Activated CD8-positive, alpha-beta memory T cell treated with anti-CD3 and anti-CD28 coated beads, Interleukin-2, amount 10 ng/mL, durations not matched to agents 7 days and 5 days (primary cell): ENCODE measurements around the gene FBXO31. TPM values are rescaled to one million over a fixed set of nuclear protein-coding genes. Genes with fewer than 3 reads are reported as not detected.
"Not testable (repeated sequence)": the region's sequence is repeated elsewhere in the genome, so short reads cannot be mapped to it uniquely, and the experiment has no call there.

ENCODE experiments used
- ATAC-seq: fragments of 150-1000 bp; cut with Tn5 transposase; one replicate; pipeline ENCODE4 v1.10.0; 2021; ENCODE audit warnings: moderate library complexity
- CTCF ChIA-PET: fragments of 350-600 bp; sonication (Branson Sonifier 250); formaldehyde crosslinking; loops from one replicate; lab custom pipeline; 2021; ENCODE audit warnings: antibody characterized with exemption; lab: Charles Lee
- DNase-seq: peaks from one replicate; pipeline ENCODE4 v3.0.0-alpha.2; 2020
- H3K27ac Mint-ChIP-seq: one replicate; pipeline ENCODE4 v1.8.0; 2021; ENCODE audit warnings: mild to moderate bottlenecking, mixed read lengths
- H3K27me3 Mint-ChIP-seq: one replicate; pipeline ENCODE4 v1.8.0; 2021; ENCODE audit warnings: mixed read lengths
- H3K36me3 Mint-ChIP-seq: one replicate; pipeline ENCODE4 v1.8.0; 2021; ENCODE audit warnings: mild to moderate bottlenecking, mixed read lengths
- H3K4me1 Mint-ChIP-seq: one replicate; pipeline ENCODE4 v1.8.0; 2021; ENCODE audit warnings: mixed read lengths
- H3K4me3 Mint-ChIP-seq: one replicate; pipeline ENCODE4 v1.8.0; 2021; ENCODE audit warnings: mild to moderate bottlenecking, moderate library complexity, mixed read lengths
- H3K9me3 Mint-ChIP-seq: one replicate; pipeline ENCODE4 v1.8.0; 2022; ENCODE audit warnings: low read depth, mixed read lengths
- total RNA-seq, 2 experiments: library from RNA; stranded (reverse); gene quantifications; one replicate each; pipeline ENCODE4 v1.2.3, GENCODE V29; 2021

The FBXO31 gene
- total RNA-seq, 2 experiments from 2014 or later: 38.8 TPM

- CTCF ChIA-PET: interaction anchor here (1.0 to 1.6 kb wide), 2 partner anchors 22 to 28 kb away, joined by 4 to 5 read pairs; no protein-coding TSS in a partner anchor
- H3K36me3 Mint-ChIP-seq: peaks cover 19% of the 10 kb centered on the region
Observed at GRCh38 chr16:87345726-87346424, 37.7 kb downstream of the FBXO31 start.

GRCh38 chr16:87344931-87345631 is 38.5 kb downstream of the FBXO31 start:
- H3K9me3 Mint-ChIP-seq: no peaks in the 10 kb centered on the region
- peaks cover 18% of the 10 kb centered on the region for H3K4me1 Mint-ChIP-seq
- peak; percentile 79 for DNase-seq
- H3K27me3 Mint-ChIP-seq: no peaks in the 10 kb centered on the region
- peaks cover 23% of the 10 kb centered on the region for H3K36me3 Mint-ChIP-seq
- peak overlapping the region; percentile 62 for H3K4me3 Mint-ChIP-seq
- CTCF ChIA-PET: interaction anchor here (1.0 to 1.6 kb wide), 3 partner anchors 21 to 39 kb away, joined by 3 to 5 read pairs (median 4); partner anchors contain the start of gene FBXO31
- H3K27ac Mint-ChIP-seq: peak overlapping the region; percentile 86
- ATAC-seq: peak; percentile 72

More at GRCh38 chr16:87345726-87346424, 37.7 kb downstream of the FBXO31 start:
- Mint-ChIP-seq H3K4me3 (peak overlapping the region; percentile 62), H3K27me3 (no peaks in the 10 kb centered on the region), H3K4me1 (peaks cover 16% of the 10 kb centered on the region), H3K27ac (peak overlapping the region; percentile 86), H3K9me3 (no peaks in the 10 kb centered on the region)
- DNase-seq (no peak), ATAC-seq (no peak)

GRCh38 chr16:87344165-87344930 is 39.2 kb downstream of the FBXO31 start:
- peak overlapping the region; percentile 46 for H3K27ac Mint-ChIP-seq
- CTCF ChIA-PET: interaction anchor here (1.0 to 1.6 kb wide), 3 partner anchors 20 to 39 kb away, joined by 3 to 5 read pairs (median 4); partner anchors contain the start of gene FBXO31
- no peaks in the 10 kb centered on the region for H3K27me3 Mint-ChIP-seq
- no peaks in the 10 kb centered on the region for H3K9me3 Mint-ChIP-seq
- ATAC-seq: no peak
- H3K4me1 Mint-ChIP-seq: peaks cover 18% of the 10 kb centered on the region
- peaks cover 26% of the 10 kb centered on the region for H3K36me3 Mint-ChIP-seq
- H3K4me3 Mint-ChIP-seq: peak overlapping the region; percentile 39
- DNase-seq: no peak

- peaks cover 31% of the 10 kb centered on the region for H3K36me3 Mint-ChIP-seq
- DNase-seq (no peak), ATAC-seq (no peak)
- H3K27ac Mint-ChIP-seq: peak overlapping the region; percentile 11
- H3K4me3 Mint-ChIP-seq: no peak overlapping the region
- CTCF ChIA-PET: interaction anchor here (0.7 to 1.2 kb wide), 2 partner anchors 12 to 40 kb away, joined by 3 read pairs; partner anchors contain the start of gene FBXO31
- no peaks in the 10 kb centered on the region for H3K9me3 Mint-ChIP-seq
- no peaks in the 10 kb centered on the region for H3K27me3 Mint-ChIP-seq
- peaks cover 19% of the 10 kb centered on the region for H3K4me1 Mint-ChIP-seq
Observed at GRCh38 chr16:87343753-87344050, 39.9 kb downstream of the FBXO31 start.

- ATAC-seq: no peak
- H3K27me3 Mint-ChIP-seq: no peaks in the 10 kb centered on the region
Observed at GRCh38 chr16:87342978-87343752, 40.4 kb downstream of the FBXO31 start.

GRCh38 chr16:87342504-87342903 is 41.1 kb downstream of the FBXO31 start:
- no peaks in the 10 kb centered on the region for H3K9me3 Mint-ChIP-seq
- ATAC-seq (no peak), DNase-seq (no peak)
- peaks cover 24% of the 10 kb centered on the region for H3K4me1 Mint-ChIP-seq
- no peak overlapping the region for H3K27ac Mint-ChIP-seq
- CTCF ChIA-PET: no interaction called here
- no peaks in the 10 kb centered on the region for H3K27me3 Mint-ChIP-seq
- H3K4me3 Mint-ChIP-seq: no peak overlapping the region
- H3K36me3 Mint-ChIP-seq: peaks cover 33% of the 10 kb centered on the region

More at GRCh38 chr16:87342978-87343752, 40.4 kb downstream of the FBXO31 start:
- H3K27ac Mint-ChIP-seq: no peak overlapping the region
- no peak overlapping the region for H3K4me3 Mint-ChIP-seq
- H3K36me3 Mint-ChIP-seq: peaks cover 31% of the 10 kb centered on the region
- no peaks in the 10 kb centered on the region for H3K9me3 Mint-ChIP-seq
- CTCF ChIA-PET: interaction anchor here (0.7 kb wide), 1 partner anchor 11 kb away, joined by 3 read pairs; no protein-coding TSS in a partner anchor
- H3K4me1 Mint-ChIP-seq: peaks cover 20% of the 10 kb centered on the region
- no peak for DNase-seq

GRCh38 chr16:87340198-87340597 is 43.4 kb downstream of the FBXO31 start:
- ATAC-seq (no peak), DNase-seq (no peak)
- peaks cover 32% of the 10 kb centered on the region for H3K36me3 Mint-ChIP-seq
- no peaks in the 10 kb centered on the region for H3K9me3 Mint-ChIP-seq
- H3K4me3 Mint-ChIP-seq: no peak overlapping the region
- peaks cover 23% of the 10 kb centered on the region for H3K4me1 Mint-ChIP-seq
- H3K27ac Mint-ChIP-seq: no peak overlapping the region
- H3K27me3 Mint-ChIP-seq: no peaks in the 10 kb centered on the region
- CTCF ChIA-PET: no interaction called here

GRCh38 chr16:87339724-87340105 is 43.9 kb downstream of the FBXO31 start:
- CTCF ChIA-PET: not testable (repeated sequence)

GRCh38 chr16:87339086-87339723 is 44.4 kb downstream of the FBXO31 start:
- no peak overlapping the region for H3K27ac Mint-ChIP-seq

More at GRCh38 chr16:87339724-87340105, 43.9 kb downstream of the FBXO31 start:
- peaks cover 32% of the 10 kb centered on the region for H3K36me3 Mint-ChIP-seq
- H3K4me3 Mint-ChIP-seq, H3K27me3 Mint-ChIP-seq, H3K27ac Mint-ChIP-seq, DNase-seq, H3K9me3 Mint-ChIP-seq, ATAC-seq: not testable (repeated sequence)
- peaks cover 23% of the 10 kb centered on the region for H3K4me1 Mint-ChIP-seq

GRCh38 chr16:87338155-87338765 is 45.3 kb downstream of the FBXO31 start:
- ATAC-seq (no peak), DNase-seq (no peak)
- no peaks in the 10 kb centered on the region for H3K27me3 Mint-ChIP-seq
- H3K4me3 Mint-ChIP-seq: no peak overlapping the region
- H3K27ac Mint-ChIP-seq: no peak overlapping the region
- CTCF ChIA-PET: no interaction called here
- peaks cover 28% of the 10 kb centered on the region for H3K36me3 Mint-ChIP-seq
- no peaks in the 10 kb centered on the region for H3K9me3 Mint-ChIP-seq
- peaks cover 14% of the 10 kb centered on the region for H3K4me1 Mint-ChIP-seq

More at GRCh38 chr16:87339086-87339723, 44.4 kb downstream of the FBXO31 start:
- no peak overlapping the region for H3K4me3 Mint-ChIP-seq
- no peaks in the 10 kb centered on the region for H3K9me3 Mint-ChIP-seq
- DNase-seq (no peak), ATAC-seq (no peak)
- peaks cover 21% of the 10 kb centered on the region for H3K4me1 Mint-ChIP-seq
- no peaks in the 10 kb centered on the region for H3K27me3 Mint-ChIP-seq
- CTCF ChIA-PET: no interaction called here
- H3K36me3 Mint-ChIP-seq: peaks cover 32% of the 10 kb centered on the region

- H3K36me3 Mint-ChIP-seq: peaks cover 24% of the 10 kb centered on the region
- H3K9me3 Mint-ChIP-seq: no peaks in the 10 kb centered on the region
- H3K4me3 Mint-ChIP-seq: no peak overlapping the region
- H3K4me1 Mint-ChIP-seq: peaks cover 14% of the 10 kb centered on the region
- no peak for ATAC-seq
- CTCF ChIA-PET: no interaction called here
- H3K27me3 Mint-ChIP-seq: no peaks in the 10 kb centered on the region
- DNase-seq: no peak
- H3K27ac Mint-ChIP-seq: peak overlapping the region; percentile 26
Observed at GRCh38 chr16:87337262-87337771, 46.3 kb downstream of the FBXO31 start.
